ENCODE data around the gene FSCN2.

Gene FSCN2

DNA sequence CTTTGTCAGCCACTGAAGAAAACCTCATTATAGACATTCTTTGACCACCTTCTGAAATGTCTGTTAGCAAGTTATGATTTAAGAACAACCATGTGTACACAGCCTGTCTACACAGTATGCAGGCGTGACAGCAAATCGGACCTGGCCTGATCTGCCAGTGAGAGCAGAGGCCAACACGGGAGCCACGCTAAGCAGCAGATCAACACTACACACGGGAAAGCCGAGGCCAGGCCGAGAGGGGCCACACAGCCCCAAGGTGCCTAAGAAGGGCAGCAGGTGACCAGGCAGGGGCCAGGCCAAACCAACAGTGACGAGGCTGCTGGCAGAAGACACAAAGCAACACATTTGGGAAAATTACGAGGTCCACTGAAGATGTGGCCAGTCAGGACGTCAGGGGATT, 40.2 kb downstream of the FSCN2 start:
- DNase-seq (ENCODE audit: extremely low spot score): no peak
- TF ChIP-seq, protein P1, sequence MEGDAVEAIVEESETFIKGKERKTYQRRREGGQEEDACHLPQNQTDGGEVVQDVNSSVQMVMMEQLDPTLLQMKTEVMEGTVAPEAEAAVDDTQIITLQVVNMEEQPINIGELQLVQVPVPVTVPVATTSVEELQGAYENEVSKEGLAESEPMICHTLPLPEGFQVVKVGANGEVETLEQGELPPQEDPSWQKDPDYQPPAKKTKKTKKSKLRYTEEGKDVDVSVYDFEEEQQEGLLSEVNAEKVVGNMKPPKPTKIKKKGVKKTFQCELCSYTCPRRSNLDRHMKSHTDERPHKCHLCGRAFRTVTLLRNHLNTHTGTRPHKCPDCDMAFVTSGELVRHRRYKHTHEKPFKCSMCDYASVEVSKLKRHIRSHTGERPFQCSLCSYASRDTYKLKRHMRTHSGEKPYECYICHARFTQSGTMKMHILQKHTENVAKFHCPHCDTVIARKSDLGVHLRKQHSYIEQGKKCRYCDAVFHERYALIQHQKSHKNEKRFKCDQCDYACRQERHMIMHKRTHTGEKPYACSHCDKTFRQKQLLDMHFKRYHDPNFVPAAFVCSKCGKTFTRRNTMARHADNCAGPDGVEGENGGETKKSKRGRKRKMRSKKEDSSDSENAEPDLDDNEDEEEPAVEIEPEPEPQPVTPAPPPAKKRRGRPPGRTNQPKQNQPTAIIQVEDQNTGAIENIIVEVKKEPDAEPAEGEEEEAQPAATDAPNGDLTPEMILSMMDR (IDR thresholded peaks at IDR 0.05; ENCODE audit: control extremely low read depth, extremely low read depth, low read depth, missing control alignments): no peak
- ChIA-PET POLR2A (no interaction called here), CTCF (interaction anchor here (1.5 to 1.6 kb wide), 2 partner anchors 9 to 32 kb away, joined by 4 to 7 read pairs; no protein-coding TSS in a partner anchor)

DNA sequence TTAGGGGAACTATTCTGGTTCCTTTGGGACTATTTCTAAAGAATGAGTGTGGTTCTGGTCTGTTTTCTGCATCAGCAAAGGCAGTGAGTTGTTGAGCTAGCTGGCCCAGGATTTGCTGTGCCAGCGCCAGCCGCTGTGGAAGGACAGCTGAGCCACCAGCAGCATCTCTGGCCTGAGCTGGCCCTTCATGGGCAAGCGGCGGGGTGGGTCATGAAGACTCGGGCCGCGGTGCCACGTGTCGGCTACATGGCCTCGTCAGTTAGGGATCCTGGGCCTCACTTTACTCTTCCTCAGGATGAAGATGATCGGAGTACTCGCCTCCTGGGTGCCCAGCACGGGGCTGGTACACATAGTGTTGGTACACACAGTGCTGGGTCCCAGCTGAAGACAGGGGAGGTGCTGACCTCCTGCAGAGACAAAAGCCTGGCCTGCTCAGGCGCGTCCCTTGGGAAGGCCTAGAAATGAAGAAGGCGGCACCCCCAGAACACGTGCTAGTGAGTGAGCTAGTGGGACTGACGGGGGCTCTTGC, 41.9 kb downstream of the FSCN2 start:
- CTCF ChIA-PET: interaction anchor here (1.1 kb wide), 1 partner anchor 8 kb away, joined by 4 read pairs; no protein-coding TSS in a partner anchor
- POLR2A ChIA-PET: no interaction called here
- no peak for DNase-seq (ENCODE audit: extremely low spot score)
- TF ChIP-seq, protein P1 (IDR thresholded peaks at IDR 0.05; ENCODE audit: control extremely low read depth, extremely low read depth, low read depth, missing control alignments): no peak

DNA sequence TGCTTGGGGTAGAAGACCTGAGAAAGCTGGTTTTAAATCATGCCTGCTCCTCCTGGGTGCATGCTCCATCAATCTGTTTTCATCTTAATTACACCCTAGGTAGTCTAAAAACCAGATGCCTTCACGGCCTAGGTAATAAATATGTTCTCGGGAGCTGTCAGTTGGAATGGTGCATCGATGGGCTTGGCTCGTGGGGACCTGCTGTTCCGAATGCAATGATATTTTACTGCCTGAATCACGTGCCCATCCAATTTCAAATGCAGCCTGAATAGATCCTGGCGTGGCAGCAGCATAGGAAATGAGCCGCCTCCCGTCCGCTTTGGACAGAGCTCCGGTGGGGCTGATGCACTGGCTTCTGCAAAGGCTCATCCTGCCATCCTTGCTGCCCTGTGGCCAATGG, 42.8 kb downstream of the FSCN2 start:
- no peak for DNase-seq (ENCODE audit: extremely low spot score)
- ChIA-PET POLR2A (no interaction called here), CTCF (interaction anchor here (1.1 to 1.3 kb wide), 2 partner anchors 9 to 30 kb away, joined by 4 to 8 read pairs; no protein-coding TSS in a partner anchor)
- TF ChIP-seq, protein P1 (IDR thresholded peaks at IDR 0.05; ENCODE audit: control extremely low read depth, extremely low read depth, low read depth, missing control alignments): no peak

DNA sequence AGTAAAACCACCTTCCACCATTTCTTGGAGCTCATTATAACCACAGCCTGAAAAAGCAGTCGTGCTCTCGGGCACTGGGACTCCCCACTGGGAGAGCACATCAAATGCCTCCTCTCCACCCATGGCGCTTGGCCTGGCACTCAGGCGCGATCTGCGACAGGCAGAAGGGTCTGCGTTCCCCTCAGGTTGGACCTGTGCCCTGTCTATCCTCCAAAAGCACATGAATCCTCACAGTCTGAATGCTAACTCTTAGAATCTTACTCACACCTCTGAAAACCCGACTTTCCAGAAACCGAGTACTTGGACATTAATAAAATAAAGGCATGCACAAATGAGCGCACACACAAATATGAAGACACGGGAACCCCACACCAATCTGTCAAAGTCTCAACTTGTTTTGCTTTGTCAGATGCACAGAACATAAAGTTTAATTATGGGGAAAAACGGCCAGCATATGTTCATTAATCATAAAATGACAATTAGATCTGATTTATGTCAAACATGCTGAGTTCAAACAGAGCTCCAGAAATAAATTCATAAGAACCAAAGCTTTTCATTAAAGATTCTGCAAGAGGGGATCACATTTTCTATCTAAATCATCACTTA, 44.5 kb downstream of the FSCN2 start:
- CTCF ChIA-PET: no interaction called here
- DNase-seq (ENCODE audit: extremely low spot score): no peak
- TF ChIP-seq, protein P1 (IDR thresholded peaks at IDR 0.05; ENCODE audit: control extremely low read depth, extremely low read depth, low read depth, missing control alignments): no peak
- POLR2A ChIA-PET: no interaction called here

DNA sequence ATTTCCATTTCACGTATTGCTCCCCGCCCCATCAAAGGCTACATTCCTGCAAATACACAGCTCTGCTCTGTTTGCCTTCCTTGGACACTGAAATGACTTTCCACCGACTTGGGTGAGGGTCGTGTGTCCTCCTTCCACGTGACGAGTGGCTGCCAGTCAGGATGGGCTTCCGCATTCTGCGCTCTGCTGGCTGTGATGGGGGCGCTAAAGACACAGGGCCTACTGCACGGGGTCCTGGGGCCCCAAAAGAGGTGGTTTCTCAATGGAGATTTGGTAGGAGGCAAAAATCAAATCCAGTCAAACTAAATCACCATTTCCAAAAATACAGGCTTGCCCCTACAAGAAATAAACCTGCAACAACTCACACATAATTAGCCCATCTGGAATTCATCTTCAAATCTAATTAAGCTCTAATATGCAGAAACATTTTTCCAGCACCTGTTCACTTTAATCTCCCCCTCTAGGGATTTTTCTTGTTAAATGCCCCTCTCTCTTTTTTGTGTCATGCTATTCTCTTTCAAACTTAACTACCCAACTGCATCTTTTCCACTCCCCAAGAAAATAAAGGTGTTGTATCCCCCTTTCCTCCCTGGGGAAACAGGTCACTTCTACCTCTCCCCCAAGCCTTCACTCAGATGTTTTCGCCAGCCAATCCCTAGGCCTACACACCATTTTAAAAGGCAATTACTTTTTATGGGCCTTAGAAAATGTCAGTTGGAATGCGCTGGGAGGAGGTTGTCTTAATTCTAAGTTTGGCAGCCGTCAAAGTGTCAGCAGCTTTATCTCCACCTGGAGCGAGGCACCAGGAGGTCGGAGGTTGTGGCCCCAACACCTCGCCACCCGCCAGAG, 45.8 kb downstream of the FSCN2 start:
- ChIA-PET POLR2A (no interaction called here), CTCF (interaction anchor here (4.8 kb wide), 1 partner anchor 27 kb away, joined by 18 read pairs; no protein-coding TSS in a partner anchor)
- TF ChIP-seq, protein P1 (IDR thresholded peaks at IDR 0.05; ENCODE audit: control extremely low read depth, extremely low read depth, low read depth, missing control alignments): no peak
- DNase-seq (ENCODE audit: extremely low spot score): no peak

DNA sequence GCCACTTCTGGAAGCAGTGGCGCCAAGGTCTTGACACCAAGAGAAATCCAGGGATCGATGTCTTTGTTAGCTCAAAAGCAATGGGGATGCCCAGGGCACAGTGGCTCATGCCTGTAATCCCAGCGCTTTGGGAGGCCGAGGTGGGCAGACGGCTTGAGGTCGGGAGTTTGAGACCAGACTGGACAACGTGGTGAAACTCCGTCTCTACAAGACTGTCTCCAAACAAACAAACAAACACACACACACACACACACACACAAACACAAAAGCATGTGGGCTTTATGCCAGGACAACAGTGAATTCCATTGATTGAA, 46.4 kb downstream of the FSCN2 start:
- POLR2A ChIA-PET: no interaction called here
- TF ChIP-seq, protein P1 (IDR thresholded peaks at IDR 0.05; ENCODE audit: control extremely low read depth, extremely low read depth, low read depth, missing control alignments): no peak
- CTCF ChIA-PET: interaction anchor here (4.8 kb wide), 1 partner anchor 27 kb away, joined by 18 read pairs; no protein-coding TSS in a partner anchor
- DNase-seq (ENCODE audit: extremely low spot score): no peak

Data from GM10248 (cell line).